DOHH2 (cell line): ENCODE measurements around the gene PPM1A.

Experiments used
- CTCF ChIP-seq: fragments of 200-600 bp; sonication (generic); IDR thresholded peaks from one replicate; pipeline ENCODE4 v1.5.1; 2014; ENCODE audit warnings: antibody characterized with exemption, mild to moderate bottlenecking, low read depth, low read length; ENCODE audit not compliant: poor library complexity, severe bottlenecking
- EZH2phosphoT487 ChIP-seq: fragments of 200-600 bp; sonication (generic); IDR thresholded peaks from 2 replicates; pipeline ENCODE4 v1.6.1; 2017; ENCODE audit warnings: borderline replicate concordance, mild to moderate bottlenecking, antibody characterized with exemption, low read length, moderate library complexity, mixed read lengths

DNA sequence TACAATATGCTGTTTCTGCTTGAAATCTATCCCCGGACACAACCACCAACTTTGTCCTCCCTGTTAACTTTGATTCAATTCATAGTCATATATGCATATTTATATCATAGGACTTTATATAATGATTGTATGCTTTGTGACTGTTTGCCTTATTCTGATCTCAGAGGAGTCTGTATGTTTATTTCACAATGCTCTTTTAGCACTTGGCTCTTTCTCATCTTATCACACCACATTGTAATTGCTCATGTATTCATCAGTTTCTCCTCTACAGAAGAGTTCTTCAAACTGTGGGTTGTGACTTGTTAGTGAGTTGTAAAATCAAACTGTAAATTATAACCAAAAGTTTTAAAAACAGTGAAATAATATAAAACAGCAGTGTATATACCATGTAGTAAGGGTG is 21.7 kb upstream of the PPM1A start:
- no peak for TF ChIP-seq CTCF
- no peak for TF ChIP-seq EZH2phosphoT487
